Keratinocyte (primary cell): Measurements from ENCODE around the gene STK33. TPM values are rescaled to one million over a fixed set of nuclear protein-coding genes. Genes with fewer than 3 reads are reported as not detected.

Source experiments
- DNase-seq: peaks from one replicate; pipeline ENCODE4 v3.0.0-alpha.2; 2011; ENCODE audit warnings: low read depth, missing footprints, low spot score
- FAIRE-seq: peaks from 2 replicates; lab custom pipeline; 2011; peaks lifted over from hg19 to GRCh38; lab: Jason Lieb, UNC
- H2AFZ ChIP-seq: 2 replicates; pipeline ENCODE4 v1.6.0; 2012; ENCODE audit warnings: low read length, control low read depth, inconsistent platforms; ENCODE audit not compliant: control insufficient read depth
- H3K27ac ChIP-seq: 2 replicates; pipeline ENCODE4 v1.5.1; 2011; ENCODE audit warnings: low read length; ENCODE audit not compliant: control insufficient read depth, insufficient read depth
- H3K27me3 ChIP-seq: 3 replicates; pipeline ENCODE4 v1.6.0; 2011; ENCODE audit warnings: low read length; ENCODE audit not compliant: control insufficient read depth, insufficient read depth; ENCODE audit errors: extremely low read depth
- H3K36me3 ChIP-seq, 2 experiments: 2 replicates in 1 of 2; 3 replicates in 1 of 2; pipeline ENCODE4 v1.5.1; 2011; ENCODE audit warnings: low read length in 2 of 2, mild to moderate bottlenecking in 1 of 2; ENCODE audit not compliant: control insufficient read depth in 2 of 2, insufficient read depth in 2 of 2; ENCODE audit errors: extremely low read depth in 1 of 2
- H3K4me1 ChIP-seq: 3 replicates; pipeline ENCODE4 v1.5.1; 2011; ENCODE audit warnings: low read length; ENCODE audit not compliant: control insufficient read depth, insufficient read depth; ENCODE audit errors: extremely low read depth
- H3K4me2 ChIP-seq: 3 replicates; pipeline ENCODE4 v1.6.0; 2011; ENCODE audit warnings: low read depth, low read length; ENCODE audit not compliant: control insufficient read depth, insufficient read depth; ENCODE audit errors: extremely low read depth
- H3K4me3 ChIP-seq, 3 experiments: fragments of 200-600 bp in 1 of 3; sonication (generic) in 1 of 3; 2 replicates in 2 of 3; 3 replicates in 1 of 3; pipeline ENCODE4 v1.5.1; 2011 to 2016; ENCODE audit warnings: low read length in 3 of 3, mild to moderate bottlenecking in 3 of 3, control low read depth in 2 of 3, inconsistent platforms in 1 of 3, low read depth in 1 of 3, mixed read lengths in 1 of 3, mixed run types in 1 of 3, moderate library complexity in 1 of 3; ENCODE audit not compliant: control insufficient read depth in 2 of 3, insufficient read depth in 2 of 3; ENCODE audit errors: extremely low read depth in 1 of 3
- H3K79me2 ChIP-seq: 2 replicates; pipeline ENCODE4 v1.6.0; 2012; ENCODE audit warnings: low read length; ENCODE audit not compliant: control insufficient read depth, insufficient read depth
- H3K9ac ChIP-seq: 3 replicates; pipeline ENCODE4 v1.6.0; 2011; ENCODE audit warnings: low read length; ENCODE audit not compliant: control insufficient read depth, insufficient read depth; ENCODE audit errors: extremely low read depth
- H3K9me1 ChIP-seq: 3 replicates; pipeline ENCODE4 v1.6.0; 2011; ENCODE audit warnings: low read length; ENCODE audit not compliant: control insufficient read depth, insufficient read depth; ENCODE audit errors: extremely low read depth
- H3K9me3 ChIP-seq: 2 replicates; pipeline ENCODE4 v1.5.1; 2012; ENCODE audit warnings: low read depth, low read length; ENCODE audit not compliant: control insufficient read depth
- H4K20me1 ChIP-seq: 3 replicates; pipeline ENCODE4 v1.6.0; 2011; ENCODE audit warnings: low read length; ENCODE audit not compliant: control insufficient read depth, insufficient read depth; ENCODE audit errors: extremely low read depth
- CTCF ChIP-seq, 3 experiments: IDR thresholded peaks in 1 of 3; conservative IDR thresholded peaks in 1 of 3; optimal IDR thresholded peaks in 1 of 3; 2 replicates in 2 of 3; 3 replicates in 1 of 3; pipeline versions ENCODE3 to v1.5.1; 2011; ENCODE audit warnings: low read length in 3 of 3, mild to moderate bottlenecking in 3 of 3, moderate library complexity in 2 of 3, control low read depth in 1 of 3, inconsistent platforms in 1 of 3; ENCODE audit not compliant: insufficient read depth in 2 of 3; ENCODE audit errors: extremely low read depth in 1 of 3
- EZH2 ChIP-seq: IDR thresholded peaks from one replicate; pipeline ENCODE4 v1.6.1; 2012; ENCODE audit warnings: inconsistent platforms, mild to moderate bottlenecking, low read length, moderate library complexity
- dilution Hi-C: fragments of 300-500 bp; cut with MboI; formaldehyde crosslinking; loops from one replicate; pipeline ENCODE4 v1.7.0; 2020; ENCODE audit warnings: low sequenced_read_pairs; ENCODE audit not compliant: extremely low pct_ligation_motif_present
- polyA plus RNA-seq, 5 experiments: library from polyadenylated mRNA; depleted of rRNA in 3 of 5; stranded (reverse) in 3 of 5; stranded (forward) in 1 of 5; unstranded in 1 of 5; fragments of >200 nt; gene quantifications; 1 replicate in 1 of 5; 2 replicates in 3 of 5; 3 replicates in 1 of 5; pipeline versions ENCODE4 v1.2.1 to v1.2.3, GENCODE V29; 2011 to 2012; ENCODE audit warnings: missing spikeins in 2 of 5, low read depth in 1 of 5, low replicate concordance in 1 of 5

Gene STK33
- polyA plus RNA-seq, 1 donor (not counting 4 experiments of a cell fraction or from before 2014, with no cell fraction given): 0.05 TPM

- dilution Hi-C loops: no loop called here
- no peak overlapping the region for H3K4me2 ChIP-seq
These were observed 16.6 kb upstream of the STK33 start for GRCh38 chr11:8610532-8611116.

GRCh38 chr11:8608652-8609051, 14.6 kb upstream of the STK33 start:
- FAIRE-seq (no peak), DNase-seq (no peak)
- TF ChIP-seq CTCF (optimal IDR thresholded peaks at IDR 0.05 in 1 of 3, IDR thresholded peaks at IDR 0.05 in 1 of 3, conservative IDR thresholded peaks at IDR 0.05 in 1 of 3; ENCODE audit: extremely low read depth in 1 of 3, insufficient read depth in 2 of 3, low read length in 3 of 3) (no peak), EZH2 (no peak)
- Histone ChIP-seq H3K79me2 (no peaks in the 10 kb centered on the region), H2AFZ (no peak overlapping the region), H3K4me1 (peaks cover 14% of the 10 kb centered on the region), H3K9me3 (no peaks in the 10 kb centered on the region), H3K4me3 (no peak overlapping the region), H4K20me1 (no peaks in the 10 kb centered on the region), H3K27ac (no peak overlapping the region), H3K9me1 (no peaks in the 10 kb centered on the region), H3K27me3 (no peaks in the 10 kb centered on the region), H3K4me2 (no peak overlapping the region), H3K36me3 (peaks cover 0 to 1% of the 10 kb centered on the region in 2 experiments), H3K9ac (no peak overlapping the region)
- dilution Hi-C loops: no loop called here

More at GRCh38 chr11:8610532-8611116, 16.6 kb upstream of the STK33 start:
- H3K9me1 ChIP-seq: no peaks in the 10 kb centered on the region
- DNase-seq (no peak), FAIRE-seq (no peak)
- no peaks in the 10 kb centered on the region for H4K20me1 ChIP-seq
- TF ChIP-seq EZH2: no peak
- no peak for TF ChIP-seq CTCF (optimal IDR thresholded peaks at IDR 0.05 in 1 of 3, IDR thresholded peaks at IDR 0.05 in 1 of 3, conservative IDR thresholded peaks at IDR 0.05 in 1 of 3; ENCODE audit: extremely low read depth in 1 of 3, insufficient read depth in 2 of 3, low read length in 3 of 3)
- H3K79me2 ChIP-seq: no peaks in the 10 kb centered on the region
- no peak overlapping the region for H3K27ac ChIP-seq
- H3K4me1 ChIP-seq: peaks cover 5% of the 10 kb centered on the region
- H3K9me3 ChIP-seq: no peaks in the 10 kb centered on the region
- H3K9ac ChIP-seq: no peak overlapping the region
- H3K4me3 ChIP-seq: no peak overlapping the region
- H3K36me3 ChIP-seq: peaks cover 0 to 1% of the 10 kb centered on the region in 2 experiments
- no peak overlapping the region for H2AFZ ChIP-seq
- no peaks in the 10 kb centered on the region for H3K27me3 ChIP-seq
